Anterior cingulate cortex (tissue), 58 donors: ENCODE measurements around the gene FAM3D.
A peak's percentile ranks its signal among the peaks of the same experiment; 100 is the strongest.
"Not testable (repeated sequence)": the region's sequence is repeated elsewhere in the genome, so short reads cannot be mapped to it uniquely, and the experiment has no call there.

Source experiments
- DNase-seq, 58 donors: peaks; one replicate each; lab custom pipeline; 2025; lab: John Stamatoyannopoulos, UW

The FAM3D gene, protein sequence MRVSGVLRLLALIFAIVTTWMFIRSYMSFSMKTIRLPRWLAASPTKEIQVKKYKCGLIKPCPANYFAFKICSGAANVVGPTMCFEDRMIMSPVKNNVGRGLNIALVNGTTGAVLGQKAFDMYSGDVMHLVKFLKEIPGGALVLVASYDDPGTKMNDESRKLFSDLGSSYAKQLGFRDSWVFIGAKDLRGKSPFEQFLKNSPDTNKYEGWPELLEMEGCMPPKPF

DNA sequence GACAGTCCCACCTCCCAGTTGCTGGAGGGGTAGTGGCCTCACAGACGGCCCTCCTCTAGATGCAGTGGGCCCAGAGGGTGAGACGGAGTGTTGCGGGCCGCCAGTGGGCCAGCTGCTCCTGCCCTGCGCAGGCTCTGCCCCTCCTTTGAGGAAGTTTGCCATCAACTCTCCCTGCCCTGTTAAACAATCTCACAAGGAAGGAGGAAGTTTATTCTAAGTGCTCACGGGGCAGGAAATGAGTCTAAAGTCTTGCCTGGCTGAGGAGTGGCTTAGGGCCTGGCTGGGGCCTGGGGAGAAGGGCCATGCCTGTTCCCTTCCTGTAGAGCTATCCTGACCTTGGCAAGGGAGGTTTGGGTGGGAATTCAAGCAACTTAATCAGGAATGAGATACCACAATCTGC is at the start of gene FAM3D:
TSS of gene FAM3D (minus strand) at position 92 of the 400 bp plus-strand sequence. CDS start 11,211 bp downstream, outside the sequence.
- no peak for DNase-seq

DNA sequence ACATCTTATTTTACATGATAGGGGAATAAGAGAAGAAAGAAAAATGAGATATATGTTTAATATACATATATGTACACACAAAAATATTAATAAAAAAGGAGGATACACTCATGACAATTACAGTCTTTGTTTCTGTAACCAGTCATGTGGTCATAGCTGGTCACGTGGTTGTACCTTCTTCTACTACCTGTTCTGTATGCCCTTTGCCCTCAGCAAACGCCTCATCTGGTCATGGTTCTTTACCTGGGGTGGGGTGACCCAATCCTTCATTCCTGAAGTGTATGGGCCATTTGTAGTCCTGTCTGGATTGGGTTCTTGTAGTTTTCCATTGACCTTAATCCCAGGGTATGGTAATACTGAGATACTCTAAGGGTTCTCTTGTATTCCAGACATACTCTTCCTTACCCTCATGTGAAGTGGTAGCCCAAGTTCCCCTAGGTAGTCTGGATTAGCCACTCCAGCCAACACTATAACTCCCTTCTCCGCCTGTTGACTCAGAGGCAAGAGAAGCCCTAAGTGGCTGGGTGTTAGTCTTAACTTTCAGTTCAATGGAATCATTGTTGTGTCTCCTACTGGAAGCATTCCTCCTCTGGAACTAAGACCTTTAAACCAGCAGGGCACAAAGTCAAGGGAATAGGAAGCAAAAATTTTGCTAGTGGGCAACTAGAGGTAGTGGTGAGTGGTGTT is 47.3 kb upstream of the FAM3D start:
- no peak for DNase-seq

DNA sequence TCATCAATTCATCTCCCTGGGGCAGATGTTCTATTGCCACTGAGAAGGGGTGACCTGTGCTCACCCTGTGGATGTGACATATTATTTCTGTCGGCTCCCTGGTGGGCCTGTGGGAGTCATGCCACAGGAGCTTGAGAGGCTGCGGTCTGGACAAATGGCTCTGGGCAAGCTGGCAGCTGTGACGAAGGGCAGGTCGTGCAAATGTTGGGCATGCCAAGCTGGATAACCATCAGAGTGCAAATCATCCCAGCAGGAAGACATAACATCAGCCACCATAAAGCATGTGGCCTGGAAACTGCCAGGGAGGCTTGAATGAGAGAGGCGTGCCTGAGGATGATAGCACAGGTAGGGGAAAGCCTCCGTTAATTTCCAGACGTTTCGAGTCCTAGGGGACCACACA is 45.3 kb upstream of the FAM3D start:
- DNase-seq, result no peak

DNA sequence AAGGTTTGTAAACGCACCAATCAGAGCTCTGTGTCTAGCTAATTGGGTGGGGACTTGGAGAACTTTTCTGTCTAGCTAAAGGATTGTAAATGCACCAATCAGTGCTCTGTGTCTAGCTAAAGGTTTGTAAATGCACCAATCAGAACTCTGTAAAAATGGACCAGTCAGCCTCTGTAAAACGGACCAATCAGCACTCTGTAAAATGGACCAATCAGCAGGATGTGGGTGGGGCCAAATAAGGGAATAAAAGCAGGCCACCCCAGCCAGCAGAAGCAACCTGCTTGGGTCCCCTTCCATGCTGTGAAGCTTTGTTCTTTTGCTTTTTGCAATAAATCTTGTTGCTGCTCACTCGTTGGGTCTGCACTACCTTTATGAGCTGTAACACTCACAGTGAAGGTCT is 42.4 kb upstream of the FAM3D start:
- not testable (repeated sequence) for DNase-seq

DNA sequence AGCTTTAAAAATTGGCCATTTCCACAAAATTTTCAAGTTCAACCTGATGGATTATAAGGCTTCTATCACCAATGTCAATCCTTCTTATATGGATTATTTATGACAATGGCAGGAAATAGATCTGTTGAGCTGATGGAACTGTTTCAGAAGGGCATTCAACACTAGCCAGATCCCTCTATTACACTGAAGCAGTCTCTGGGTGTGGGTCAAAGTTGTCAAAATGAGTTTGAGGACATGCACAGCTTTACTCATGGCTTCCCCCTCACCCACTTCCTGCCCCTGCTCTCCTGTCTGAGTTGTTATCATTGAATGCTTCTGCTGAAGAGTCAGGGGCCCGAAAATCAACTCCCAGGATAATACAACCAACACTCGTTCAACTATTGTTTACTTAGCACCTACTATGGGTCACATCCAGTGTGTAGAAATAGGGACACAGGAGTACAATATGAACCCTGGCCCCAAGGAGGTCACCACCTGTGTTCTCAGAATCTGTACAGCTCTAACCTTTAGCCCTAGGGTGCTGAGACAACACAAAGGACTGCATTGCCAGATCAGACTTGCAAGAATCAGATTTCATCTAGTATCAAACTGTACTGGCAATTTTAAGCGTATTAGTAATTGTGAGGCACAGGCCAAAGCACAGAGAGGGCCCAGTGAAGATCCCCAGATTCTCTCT is 41.7 kb upstream of the FAM3D start:
- DNase-seq, result no peak

DNA sequence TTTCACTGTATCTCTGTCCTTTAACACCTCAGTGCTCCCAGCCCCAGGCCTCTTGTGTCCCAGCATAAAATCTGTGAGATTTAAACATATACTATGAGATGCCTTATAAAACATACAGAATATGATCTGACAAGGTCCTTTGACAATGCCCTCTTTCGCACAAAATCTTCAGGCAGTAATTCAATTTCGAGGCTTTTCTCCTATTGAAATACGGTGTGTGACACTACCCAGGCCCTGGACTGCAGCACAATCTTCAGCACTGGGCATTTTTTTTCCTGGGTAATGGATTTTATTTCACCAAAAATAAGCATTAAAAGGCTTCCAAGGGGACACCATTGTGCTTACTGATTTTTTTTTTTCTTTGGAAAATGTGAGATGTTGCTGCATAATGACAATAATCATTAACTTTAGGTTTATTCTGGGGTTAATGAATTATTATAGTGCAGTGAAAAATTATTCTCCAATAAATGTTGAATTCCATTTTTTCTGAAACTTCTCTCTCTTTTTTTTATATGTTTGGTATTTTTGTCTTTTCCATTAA is 40.9 kb upstream of the FAM3D start:
- DNase-seq, result no peak

DNA sequence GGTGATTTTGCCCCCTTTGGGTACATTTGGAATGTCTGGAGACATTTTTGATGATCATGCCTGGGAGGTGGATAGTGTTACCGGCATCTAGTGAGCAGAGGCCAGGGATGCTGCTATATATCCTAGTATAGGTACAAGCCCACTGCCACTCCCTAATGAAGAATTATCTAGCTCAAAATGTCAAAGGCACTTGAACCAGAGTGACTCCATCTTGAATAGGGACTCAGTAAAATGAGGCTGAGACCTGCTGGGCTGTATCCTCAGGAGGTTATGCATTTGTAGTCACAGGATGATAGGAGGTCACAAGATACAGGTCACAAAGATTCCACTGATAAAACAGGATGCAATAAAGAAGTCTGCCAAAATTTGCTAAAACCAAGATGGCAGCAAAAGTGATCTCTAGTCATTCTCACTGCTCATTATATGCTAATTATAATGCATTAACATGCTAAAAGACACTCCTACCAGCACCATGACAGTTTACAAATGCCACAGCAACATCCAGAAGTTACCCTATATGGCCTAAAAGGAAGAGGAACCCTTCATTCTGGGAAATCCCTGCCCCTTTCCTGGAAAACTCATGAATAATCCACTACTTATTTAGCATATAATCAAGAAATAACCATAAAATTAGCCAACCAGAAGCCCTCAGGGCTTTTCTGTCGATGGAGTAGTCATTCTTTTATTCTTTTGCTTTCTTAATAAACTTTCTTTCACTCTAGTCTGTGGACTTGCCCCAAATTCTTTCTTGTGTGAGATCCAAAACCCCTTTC is 40.0 kb upstream of the FAM3D start:
- DNase-seq, result no peak

DNA sequence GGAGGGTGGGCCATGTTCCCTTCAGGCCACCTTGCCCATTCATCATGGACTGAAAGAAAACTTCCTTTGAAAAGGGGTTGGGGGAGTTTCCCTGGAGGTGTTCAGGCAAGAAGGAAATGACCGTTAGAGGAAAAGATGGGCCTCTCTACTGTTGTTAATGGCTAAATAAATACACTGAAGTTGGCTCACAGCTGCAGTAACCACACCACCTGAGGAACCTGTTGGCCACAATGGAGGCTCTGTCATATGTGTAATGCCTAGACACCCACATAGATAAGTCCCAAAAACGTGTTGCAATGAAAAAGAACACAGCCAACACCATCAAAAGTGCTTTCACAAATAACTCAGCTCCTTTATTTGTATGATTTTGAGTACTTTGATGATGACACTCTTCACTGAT is 38.2 kb upstream of the FAM3D start:
- DNase-seq, result no peak

DNA sequence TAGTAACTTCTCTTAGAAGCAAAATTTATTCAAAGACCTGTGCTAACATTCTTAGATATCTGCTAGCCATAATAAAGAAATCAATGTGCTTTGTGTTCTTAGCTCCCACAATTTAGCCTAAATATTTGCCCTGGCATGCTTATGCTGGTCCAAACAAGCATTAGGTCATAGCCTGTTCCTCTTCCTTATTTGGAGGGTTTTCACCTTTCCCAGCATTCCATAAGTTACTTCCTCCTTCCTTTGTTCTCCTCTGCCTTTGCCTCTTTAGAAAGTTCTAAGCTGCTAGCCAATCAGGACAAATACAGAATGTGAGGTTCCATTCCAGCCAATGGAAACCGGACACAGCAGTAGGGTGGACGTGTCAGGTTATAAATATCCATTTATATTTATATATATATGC is 37.7 kb upstream of the FAM3D start:
- not testable (repeated sequence) for DNase-seq

DNA sequence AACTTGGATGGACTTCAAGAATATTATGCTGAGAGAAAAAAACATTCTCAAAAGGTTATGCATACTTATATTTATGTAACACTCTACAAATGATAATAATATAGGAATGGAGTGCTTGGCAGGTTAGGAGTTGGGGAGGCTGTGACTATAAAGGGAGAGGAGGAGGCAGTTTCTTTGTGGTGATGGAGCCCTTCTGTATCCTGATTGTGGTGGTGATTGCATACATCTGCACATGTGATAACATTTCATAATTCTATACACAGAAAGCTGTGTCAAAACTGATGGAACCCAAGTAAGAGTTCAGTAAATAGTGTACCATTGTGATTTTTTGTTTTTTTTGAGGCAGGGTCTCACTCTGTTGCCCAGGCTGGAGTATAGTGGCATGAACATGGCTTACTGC is 31.7 kb upstream of the FAM3D start:
- no peak for DNase-seq

DNA sequence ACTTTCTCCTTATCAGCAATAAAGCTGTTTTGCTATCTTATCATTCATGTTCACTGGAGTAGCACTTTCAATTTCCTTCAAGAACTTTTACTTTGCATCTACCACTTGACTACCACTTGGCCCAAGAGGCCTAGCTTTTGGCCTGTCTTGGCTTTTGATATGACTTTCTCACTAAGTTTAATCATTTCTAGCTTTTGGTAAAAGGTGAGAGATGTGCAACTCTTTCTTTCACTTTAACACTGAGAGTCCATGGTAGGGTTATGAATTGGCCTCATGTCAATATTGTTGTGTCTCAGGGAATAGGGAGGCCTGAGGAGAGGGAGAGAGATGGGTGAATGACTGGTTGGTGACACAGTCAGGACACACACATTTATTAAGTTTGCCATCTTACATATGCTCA is 31.0 kb upstream of the FAM3D start:
- no peak for DNase-seq

DNA sequence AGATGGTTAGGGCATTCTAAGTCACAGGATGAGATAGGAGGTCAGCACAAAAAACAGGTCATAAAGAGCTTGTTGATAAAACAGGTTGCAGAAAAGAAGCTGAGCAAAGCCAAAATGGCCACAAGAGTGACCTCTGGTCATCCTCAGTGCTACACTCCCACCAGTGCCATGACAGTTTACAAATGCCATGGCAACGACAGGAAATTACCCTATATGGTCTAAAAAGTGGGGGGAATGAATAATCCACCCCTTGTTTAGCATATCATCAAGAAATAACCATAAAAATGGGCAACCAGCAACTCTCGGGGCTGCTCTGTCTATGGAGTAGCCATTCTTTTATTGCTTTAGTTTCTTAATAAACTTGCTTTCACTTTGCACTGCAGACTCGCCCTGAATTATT is 30.2 kb upstream of the FAM3D start:
- not testable (repeated sequence) for DNase-seq

DNA sequence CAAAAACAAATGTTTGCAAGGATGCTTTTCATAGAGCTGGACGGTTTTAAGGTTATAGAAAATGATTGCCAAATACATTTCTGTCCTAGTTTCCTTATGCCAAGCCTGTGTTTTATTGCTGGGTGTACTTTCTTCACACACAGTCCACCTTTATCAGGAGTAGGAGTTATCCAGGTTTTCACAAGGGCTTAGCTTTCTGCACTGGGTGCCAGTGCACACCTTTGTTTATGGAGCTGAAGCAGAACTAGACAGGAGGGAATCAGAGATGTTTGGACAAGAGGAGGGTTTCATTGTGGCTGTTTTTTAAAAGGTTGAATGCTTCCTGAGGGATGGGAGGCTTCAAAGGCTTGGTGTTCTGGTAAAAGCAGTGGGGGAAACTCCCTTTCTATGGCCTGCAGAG is 29.5 kb upstream of the FAM3D start:
- DNase-seq, result no peak

DNA sequence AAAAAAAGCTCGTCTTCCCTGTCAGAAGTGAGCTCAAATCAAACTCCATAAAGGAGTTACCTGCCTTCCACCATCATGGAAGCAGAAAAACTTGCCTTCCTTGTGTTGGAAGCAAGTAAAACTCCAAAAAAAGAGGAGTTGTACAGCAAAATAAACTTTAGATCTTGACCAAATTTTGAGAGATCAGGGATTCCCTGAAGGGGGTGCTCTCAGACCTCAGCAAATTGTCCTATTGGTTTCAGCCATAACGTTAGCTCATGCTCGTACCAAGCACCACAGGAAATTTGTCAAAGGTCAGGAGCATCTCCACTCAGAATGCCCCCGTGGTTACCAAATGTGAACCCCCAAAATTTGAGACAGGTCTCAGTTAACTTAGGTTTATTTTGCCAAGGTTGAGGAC is 28.7 kb upstream of the FAM3D start:
- not testable (repeated sequence) for DNase-seq

DNA sequence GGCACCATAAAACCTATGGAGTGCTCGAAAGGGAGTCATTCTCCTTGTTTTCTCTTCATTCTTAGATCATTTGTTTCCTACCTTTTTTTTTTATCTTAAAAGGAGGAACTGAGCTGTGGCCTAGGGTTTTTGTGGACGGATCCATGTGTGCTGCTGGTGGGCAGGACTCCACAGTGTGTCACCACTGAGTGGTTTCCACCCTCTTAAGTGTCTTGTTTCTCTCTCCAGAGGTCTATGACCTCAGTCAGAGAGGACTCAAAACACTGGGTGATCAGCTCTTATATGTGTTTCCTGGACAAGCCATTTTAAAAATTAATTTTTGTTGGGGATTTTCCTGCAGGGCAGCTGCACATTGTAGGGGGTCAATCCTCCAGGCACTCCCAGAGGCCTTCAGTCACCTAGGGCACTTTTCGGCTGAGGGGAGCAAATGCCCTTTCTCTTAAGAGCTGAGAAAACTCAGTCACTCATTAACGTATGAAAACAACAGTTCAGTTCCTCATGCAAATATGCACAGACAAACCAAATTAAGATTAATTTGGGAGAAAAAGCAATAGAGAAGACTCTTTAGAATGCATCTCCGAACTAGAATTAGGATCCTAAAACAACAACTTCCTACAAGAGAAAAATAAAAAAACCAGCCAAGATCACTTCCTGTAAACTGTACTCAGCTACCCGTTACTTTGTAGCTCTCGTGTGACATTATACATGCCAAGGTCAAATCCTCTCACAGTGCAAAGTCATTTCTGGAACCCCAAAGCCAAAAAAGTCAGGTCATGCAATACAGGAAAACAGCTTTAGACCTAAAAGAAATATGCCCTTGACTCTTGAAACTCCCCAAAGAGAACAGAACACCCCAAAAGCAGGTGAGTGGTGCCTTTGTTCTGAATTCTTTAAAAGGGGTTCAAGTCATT is 27.6 kb upstream of the FAM3D start:
- no peak for DNase-seq

DNA sequence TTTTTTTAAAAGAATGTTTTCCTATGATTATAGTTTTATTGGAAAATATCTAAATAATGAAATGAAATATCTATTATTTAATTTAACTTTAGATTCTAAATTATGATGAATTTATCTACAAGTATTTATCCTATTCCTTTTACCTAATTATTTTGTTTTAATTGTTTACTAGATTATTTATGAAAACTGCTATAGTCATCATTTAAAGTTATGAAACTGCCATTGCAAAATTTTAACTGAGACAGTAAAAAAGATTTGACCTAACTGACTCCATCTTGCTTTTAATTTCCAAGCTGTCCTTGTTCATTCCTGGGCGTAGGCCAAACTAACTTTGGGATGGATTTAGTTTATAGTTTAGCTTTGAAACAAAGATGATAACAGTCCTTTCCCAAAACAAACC is 25.9 kb upstream of the FAM3D start:
- DNase-seq, result no peak

DNA sequence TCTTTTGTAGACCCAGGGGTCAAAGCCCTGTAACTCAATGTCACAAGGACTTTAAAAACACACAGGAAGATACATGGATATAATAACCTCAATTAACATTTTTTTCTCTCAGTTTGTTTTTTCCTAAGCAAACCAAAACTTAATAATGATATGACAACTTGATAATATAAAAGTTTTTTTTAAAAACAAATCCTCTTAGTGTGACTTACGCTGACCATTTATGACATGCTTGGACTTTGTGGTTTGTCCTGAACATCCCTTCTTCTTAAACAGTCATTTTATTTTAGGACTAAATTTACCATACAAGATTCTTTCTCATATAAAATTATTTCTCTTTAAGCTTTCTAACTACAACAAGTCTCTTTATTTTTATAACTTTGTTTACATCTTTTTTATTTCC is 25.4 kb upstream of the FAM3D start:
- no peak for DNase-seq

DNA sequence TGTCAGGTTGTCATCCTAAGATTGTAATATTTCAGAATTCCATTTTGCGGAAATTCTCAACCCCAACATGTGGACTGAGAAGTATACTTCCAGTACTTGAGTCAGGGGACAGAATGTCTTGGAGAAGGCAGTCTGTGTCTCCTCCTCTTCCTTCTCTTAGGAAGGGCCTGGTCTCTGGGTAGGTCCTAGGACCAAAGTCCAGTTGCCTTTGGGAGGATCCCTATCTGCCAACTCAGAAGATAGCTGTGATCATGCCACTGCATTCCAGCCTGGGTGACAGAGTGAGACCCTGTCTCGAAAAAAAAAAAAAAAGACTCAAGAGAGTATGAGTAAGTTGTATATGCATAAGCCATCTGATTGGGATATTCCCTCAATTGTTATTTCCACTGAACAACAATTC is 23.9 kb upstream of the FAM3D start:
- no peak for DNase-seq

DNA sequence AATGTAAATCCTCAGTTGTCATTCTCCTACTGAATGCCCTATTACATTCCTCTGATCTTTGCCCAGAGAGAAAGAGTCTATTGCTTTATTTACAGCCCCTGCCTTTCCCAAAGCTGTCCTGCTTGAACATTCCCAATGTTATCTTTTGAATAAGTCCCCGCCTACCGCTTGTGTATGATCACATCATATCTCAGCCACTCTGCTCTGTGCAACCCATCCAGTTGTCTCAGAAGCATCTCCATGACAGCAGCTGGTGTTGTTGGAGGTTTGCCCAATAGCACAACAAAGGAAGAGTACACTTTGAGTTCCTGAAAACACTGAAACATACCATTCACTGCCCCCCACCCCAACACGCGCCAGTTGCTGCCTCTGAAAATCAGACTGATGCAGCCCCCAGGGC is 22.0 kb upstream of the FAM3D start:
- peak in 3 of 58 donors; percentile 1 to 7 (median 7) for DNase-seq

DNA sequence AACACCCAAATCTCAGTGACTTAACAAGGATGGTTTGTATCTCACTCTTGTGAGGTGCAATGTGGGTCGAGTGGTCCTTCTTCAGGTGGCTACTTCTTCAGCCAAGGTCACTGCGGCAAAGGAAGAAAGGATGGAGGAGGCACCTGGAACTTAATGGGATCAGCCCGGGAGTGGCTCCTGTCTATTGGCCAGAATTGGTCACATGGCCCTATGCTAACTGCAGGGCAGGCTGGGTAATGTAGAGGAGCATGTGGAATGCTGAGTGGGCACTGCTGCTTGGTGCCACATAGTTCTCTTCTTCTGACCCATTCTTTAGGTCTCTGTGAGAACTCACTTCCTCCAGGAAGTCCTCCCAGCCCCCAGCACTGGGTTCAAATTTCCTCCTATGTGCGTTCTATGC is 20.3 kb upstream of the FAM3D start:
- no peak for DNase-seq
